Nephron progenitor cell (in vitro differentiated cells): Measurements from ENCODE around the gene SLC6A1.
A peak's percentile ranks its signal among the peaks of the same experiment; 100 is the strongest.

Source experiments
- DNase-seq: peaks from one replicate; pipeline ENCODE4 v3.0.0; 2021
- H3K27ac Mint-ChIP-seq: 2 replicates; pipeline ENCODE4 v1.8.0; 2021; ENCODE audit warnings: mild to moderate bottlenecking, moderate library complexity, mixed read lengths
- H3K27me3 Mint-ChIP-seq: 2 replicates; pipeline ENCODE4 v1.8.0; 2021; ENCODE audit warnings: mild to moderate bottlenecking, low read depth, mixed read lengths; ENCODE audit not compliant: poor library complexity
- H3K36me3 Mint-ChIP-seq: 2 replicates; pipeline ENCODE4 v1.8.0; 2021; ENCODE audit warnings: low read depth, mixed read lengths
- H3K4me1 Mint-ChIP-seq: 2 replicates; pipeline ENCODE4 v1.8.0; 2021; ENCODE audit warnings: mixed read lengths
- H3K4me3 Mint-ChIP-seq: 2 replicates; pipeline ENCODE4 v1.8.0; 2021; ENCODE audit warnings: mild to moderate bottlenecking, moderate library complexity, mixed read lengths
- H3K9me3 Mint-ChIP-seq: 2 replicates; pipeline ENCODE4 v1.8.0; 2021; ENCODE audit warnings: mild to moderate bottlenecking, moderate library complexity, mixed read lengths
- TF ChIP-seq, protein P1 (sequence below): fragments of 200-600 bp; sonication (generic); IDR thresholded peaks from 2 replicates; pipeline ENCODE4 v1.5.0; 2021; ENCODE audit warnings: antibody characterized with exemption

The SLC6A1 gene

GRCh38 chr3:10992017-10992942 lies at the start of gene SLC6A1:
Gene SLC6A1, plus strand, starts transcription at chr3:10992748. Its CDS starts 24,464 bp downstream, at chr3:11017212.
- Mint-ChIP-seq H3K4me1 (peaks cover 6% of the 10 kb centered on the region), H3K27me3 (peaks cover 92% of the 10 kb centered on the region), H3K27ac (no peak within 1 kb of the TSS), H3K36me3 (no peaks in the 10 kb centered on the region), H3K9me3 (no peaks in the 10 kb centered on the region), H3K4me3 (peak within 1 kb of the TSS; percentile 86)
- peak; percentile 56 for DNase-seq
- TF ChIP-seq, protein P1, sequence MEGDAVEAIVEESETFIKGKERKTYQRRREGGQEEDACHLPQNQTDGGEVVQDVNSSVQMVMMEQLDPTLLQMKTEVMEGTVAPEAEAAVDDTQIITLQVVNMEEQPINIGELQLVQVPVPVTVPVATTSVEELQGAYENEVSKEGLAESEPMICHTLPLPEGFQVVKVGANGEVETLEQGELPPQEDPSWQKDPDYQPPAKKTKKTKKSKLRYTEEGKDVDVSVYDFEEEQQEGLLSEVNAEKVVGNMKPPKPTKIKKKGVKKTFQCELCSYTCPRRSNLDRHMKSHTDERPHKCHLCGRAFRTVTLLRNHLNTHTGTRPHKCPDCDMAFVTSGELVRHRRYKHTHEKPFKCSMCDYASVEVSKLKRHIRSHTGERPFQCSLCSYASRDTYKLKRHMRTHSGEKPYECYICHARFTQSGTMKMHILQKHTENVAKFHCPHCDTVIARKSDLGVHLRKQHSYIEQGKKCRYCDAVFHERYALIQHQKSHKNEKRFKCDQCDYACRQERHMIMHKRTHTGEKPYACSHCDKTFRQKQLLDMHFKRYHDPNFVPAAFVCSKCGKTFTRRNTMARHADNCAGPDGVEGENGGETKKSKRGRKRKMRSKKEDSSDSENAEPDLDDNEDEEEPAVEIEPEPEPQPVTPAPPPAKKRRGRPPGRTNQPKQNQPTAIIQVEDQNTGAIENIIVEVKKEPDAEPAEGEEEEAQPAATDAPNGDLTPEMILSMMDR, result no peak

DNA sequence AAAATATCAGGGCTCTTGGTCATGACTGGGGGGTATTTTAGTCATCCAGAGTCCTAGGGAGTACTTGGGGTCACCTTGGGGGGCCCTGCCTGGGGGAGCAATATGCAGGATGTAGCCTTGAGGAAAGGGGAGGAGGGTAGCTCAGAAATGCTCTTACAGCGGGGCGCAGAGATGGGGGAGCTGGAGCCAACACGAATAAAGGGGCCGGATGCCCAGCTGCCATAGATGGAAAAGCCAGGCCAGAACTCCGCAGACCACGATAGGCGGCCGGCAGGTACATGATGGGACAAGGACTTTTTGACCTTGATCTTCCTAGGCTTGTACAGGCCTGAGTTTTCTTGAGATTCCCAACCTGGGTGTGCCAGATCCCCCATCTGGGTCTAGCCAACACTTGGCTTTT lies 47.7 kb upstream of the SLC6A1 start:
- Mint-ChIP-seq H3K9me3 (peaks cover 4% of the 10 kb centered on the region), H3K36me3 (no peaks in the 10 kb centered on the region), H3K27ac (no peak overlapping the region), H3K27me3 (peaks cover 27% of the 10 kb centered on the region), H3K4me3 (no peak overlapping the region), H3K4me1 (no peaks in the 10 kb centered on the region)
- TF ChIP-seq, protein P1, result no peak
- no peak for DNase-seq

DNA sequence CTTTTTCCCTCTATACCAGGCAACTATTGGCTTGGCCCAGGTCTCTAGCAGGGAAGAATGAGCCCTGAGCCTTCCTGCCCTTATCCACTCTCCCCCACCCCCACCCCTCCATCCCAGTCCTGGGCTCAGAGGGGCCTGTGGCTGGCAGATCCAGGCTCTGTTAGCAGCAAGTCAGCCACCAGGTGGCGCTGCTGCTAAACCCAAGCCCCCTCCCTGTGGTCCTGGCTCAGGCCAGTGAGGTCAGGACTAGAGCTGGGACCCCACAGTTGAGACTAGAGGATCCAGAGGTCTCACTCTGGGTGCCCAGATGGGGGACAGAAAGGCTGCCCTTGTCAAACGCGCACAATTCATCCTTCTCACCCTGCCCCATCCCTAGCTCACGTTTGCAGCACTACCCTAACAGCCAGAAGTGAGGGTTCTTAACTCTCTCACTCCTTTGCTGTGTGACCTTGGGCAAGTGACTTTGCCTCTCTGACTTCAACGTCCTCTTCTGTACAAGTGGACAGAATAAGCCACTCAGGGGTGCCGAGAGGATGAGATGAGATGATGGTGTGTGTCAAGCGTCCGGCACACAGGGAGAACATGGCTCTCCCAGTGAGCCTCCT lies 46.8 kb upstream of the SLC6A1 start:
- TF ChIP-seq, protein P1, result peak; percentile 88
- Mint-ChIP-seq H3K4me1 (peaks cover 2% of the 10 kb centered on the region), H3K36me3 (no peaks in the 10 kb centered on the region), H3K9me3 (peaks cover 4% of the 10 kb centered on the region), H3K4me3 (no peak overlapping the region), H3K27ac (no peak overlapping the region), H3K27me3 (peaks cover 25% of the 10 kb centered on the region)
- DNase-seq, result peak; percentile 90

GRCh38 chr3:10946526-10946925 lies 46.0 kb upstream of the SLC6A1 start:
- Mint-ChIP-seq H3K9me3 (peaks cover 4% of the 10 kb centered on the region), H3K4me3 (no peak overlapping the region), H3K27ac (no peak overlapping the region), H3K4me1 (peaks cover 5% of the 10 kb centered on the region), H3K27me3 (peaks cover 23% of the 10 kb centered on the region), H3K36me3 (no peaks in the 10 kb centered on the region)
- TF ChIP-seq, protein P1, result no peak
- no peak for DNase-seq

DNA sequence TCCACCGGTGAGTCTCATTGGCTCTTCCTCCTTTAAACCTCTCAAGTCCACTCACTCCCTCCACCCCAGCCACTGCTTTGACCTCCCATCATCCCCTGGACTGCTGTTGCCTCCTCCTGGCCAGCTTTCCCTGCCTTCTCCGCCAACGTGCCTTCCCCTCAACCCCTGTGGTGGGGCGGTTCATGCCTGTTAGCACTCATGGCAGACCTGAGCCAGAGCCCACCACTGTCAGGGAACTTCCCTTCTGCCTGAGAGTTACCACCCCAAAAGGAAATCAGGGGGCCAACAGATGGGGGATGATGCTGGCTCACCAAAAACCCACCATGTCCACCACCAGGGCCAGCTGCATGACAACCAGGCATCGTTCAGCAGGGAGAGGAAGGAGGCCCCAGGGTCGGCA lies 44.2 kb upstream of the SLC6A1 start:
- no peaks in the 10 kb centered on the region for H3K36me3 Mint-ChIP-seq
- DNase-seq, result no peak
- no peaks in the 10 kb centered on the region for H3K9me3 Mint-ChIP-seq
- H3K27ac Mint-ChIP-seq, result no peak overlapping the region
- H3K4me3 Mint-ChIP-seq, result no peak overlapping the region
- TF ChIP-seq, protein P1, result no peak
- peaks cover 5% of the 10 kb centered on the region for H3K4me1 Mint-ChIP-seq
- peaks cover 30% of the 10 kb centered on the region for H3K27me3 Mint-ChIP-seq
